ENCODE results near the gene LSAMP. TPM values are rescaled to one million over a fixed set of nuclear protein-coding genes. Genes with fewer than 3 reads are reported as not detected.

The LSAMP gene
- total and polyA plus RNA-seq, 2 of the 4 experiments (the other 2 are of a cell fraction) = 7.9 to 8.0 TPM

- no peaks in the 10 kb centered on the region; the same call in 1 of the 2 replicates for H3K4me1 ChIP-seq (ENCODE audit: control insufficient read depth, insufficient read depth, low read length)
- no peak overlapping the region for H2AK9ac ChIP-seq (replicated peaks; ENCODE audit: low read depth, low read length, poor library complexity)
- no peak overlapping the region for H2AFZ ChIP-seq (replicated peaks; ENCODE audit: low read length, poor library complexity)
- no peak overlapping the region for H3K4me3 ChIP-seq (ENCODE audit: insufficient read depth, low read depth, low read length)
- CTCF ChIA-PET = no interaction called here
- no peak overlapping the region for H2BK15ac ChIP-seq (ENCODE audit: low read depth, low read length)
- no peaks in the 10 kb centered on the region for H4K20me1 ChIP-seq (ENCODE audit: insufficient read depth, low read length)
- no peak overlapping the region for H4K8ac ChIP-seq (ENCODE audit: low read depth in 2 of 2, low read length in 2 of 2)
- H2BK120ac ChIP-seq (ENCODE audit: low read depth, low read length) = no peak overlapping the region
- no peak overlapping the region for H3K14ac ChIP-seq (replicated peaks; ENCODE audit: low read depth, low read length)
- H3K4me2 ChIP-seq (ENCODE audit: low read depth, low read length) = no peak overlapping the region
- POLR2A ChIA-PET (ENCODE audit: unreplicated experiment) = no interaction called here
- DNase-seq (no peak), ATAC-seq (ENCODE audit: low read depth) (no peak)
- WGBS, 2 experiments (ENCODE audit: extremely low coverage in 2 of 2, insufficient read length in 1 of 2) = no CpG with 5 or more reads among the region's 2 CpGs
- H3K18ac ChIP-seq (ENCODE audit: low read depth, low read length) = no peak overlapping the region
- H3K9me1 ChIP-seq (ENCODE audit: insufficient read depth, low read length) = no peaks in the 10 kb centered on the region
- dilution Hi-C loops (cut with HindIII; ENCODE audit: low sequenced_read_pairs, unreplicated experiment) (no loop called here), intact Hi-C loops (cut with micrococcal nuclease) (no loop called here), in situ Hi-C loops (cut with MboI; ENCODE audit: low sequenced_read_pairs) (no loop called here)
- no peaks in the 10 kb centered on the region for H3K79me1 ChIP-seq (ENCODE audit: low read depth in 1 of 2, low read length in 2 of 2)
- H4K91ac ChIP-seq (ENCODE audit: insufficient read depth, low read depth, low read length) = no peak overlapping the region
- H3K4ac ChIP-seq (ENCODE audit: low read depth, low read length) = no peak overlapping the region
- no peaks in the 10 kb centered on the region for H3K36me3 ChIP-seq (ENCODE audit: control insufficient read depth, insufficient read depth, low read length)
- no TSS peak for BruUV-seq (replicated peaks)
- H2BK20ac ChIP-seq (ENCODE audit: low read depth, low read length) = no peak overlapping the region
- H3K27me3 ChIP-seq (ENCODE audit: control insufficient read depth, insufficient read depth, low read length) = no peaks in the 10 kb centered on the region
- no peak overlapping the region for H2BK5ac ChIP-seq (ENCODE audit: low read depth, low read length, poor library complexity, severe bottlenecking)
- TF ChIP-seq CTCF (conservative IDR thresholded peaks at IDR 0.05; ENCODE audit: low read depth, low read length) = no peak
- TF ChIP-seq SMC3 (IDR thresholded peaks at IDR 0.05; ENCODE audit: low read depth, low read length) = no peak
- no peak overlapping the region for H3K56ac ChIP-seq (ENCODE audit: extremely low read depth, insufficient read depth, low read length)
- no peak overlapping the region for H2AK5ac ChIP-seq (ENCODE audit: low read depth, low read length)
- no peak overlapping the region for H3K27ac ChIP-seq (ENCODE audit: insufficient read depth, low read length)
- H3K23ac ChIP-seq (ENCODE audit: low read depth, low read length) = no peak overlapping the region
- no peak overlapping the region for H4K5ac ChIP-seq (ENCODE audit: low read depth, low read length)
- no peak overlapping the region for H3K9ac ChIP-seq (ENCODE audit: low read depth, low read length)
- no peaks in the 10 kb centered on the region for H3K9me3 ChIP-seq (ENCODE audit: control insufficient read depth, insufficient read depth, low read length)
Observed at GRCh38 chr3:116413319-116413718, 32.0 kb downstream of the LSAMP start.
